ENCODE results near the gene CDA. TPM values are rescaled to one million over a fixed set of nuclear protein-coding genes. Genes with fewer than 3 reads are reported as not detected.

CDA gene
- total and polyA plus RNA-seq, 8 donors = 1.3 to 8.4 (median 6.0) TPM; not detected in 5

DNA sequence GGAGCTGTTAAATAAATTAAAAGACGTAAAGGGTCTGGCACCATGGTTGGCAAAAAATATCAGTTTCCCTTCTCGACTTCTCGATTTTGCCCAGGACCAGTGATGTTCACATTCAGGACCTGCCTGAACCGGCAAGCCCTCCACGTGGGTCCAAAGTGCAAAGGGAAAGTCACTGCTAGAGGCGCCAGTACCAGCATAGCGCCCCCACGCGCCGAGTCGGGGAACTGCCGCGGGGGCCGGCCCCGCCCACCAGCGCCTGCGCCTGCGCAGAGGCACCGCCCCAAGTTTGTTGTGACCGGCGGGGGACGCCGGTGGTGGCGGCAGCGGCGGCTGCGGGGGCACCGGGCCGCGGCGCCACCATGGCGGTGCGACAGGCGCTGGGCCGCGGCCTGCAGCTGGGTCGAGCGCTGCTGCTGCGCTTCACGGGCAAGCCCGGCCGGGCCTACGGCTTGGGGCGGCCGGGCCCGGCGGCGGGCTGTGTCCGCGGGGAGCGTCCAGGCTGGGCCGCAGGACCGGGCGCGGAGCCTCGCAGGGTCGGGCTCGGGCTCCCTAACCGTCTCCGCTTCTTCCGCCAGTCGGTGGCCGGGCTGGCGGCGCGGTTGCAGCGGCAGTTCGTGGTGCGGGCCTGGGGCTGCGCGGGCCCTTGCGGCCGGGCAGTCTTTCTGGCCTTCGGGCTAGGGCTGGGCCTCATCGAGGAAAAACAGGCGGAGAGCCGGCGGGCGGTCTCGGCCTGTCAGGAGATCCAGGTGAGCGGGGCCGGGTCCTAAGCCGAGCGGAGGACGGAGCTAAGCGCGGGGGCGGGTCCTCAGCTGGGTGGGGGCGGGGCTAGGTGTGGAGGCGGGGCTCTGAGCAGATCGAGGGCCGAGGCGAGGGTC, 44.5 kb downstream of the CDA start, which contains the start of gene PINK1:
PINK1 (plus strand) TSS at position 269 of the 875 bp plus-strand sequence; CDS start at position 360, 91 bp downstream.
- Histone ChIP-seq H3K36me3 (peaks cover 8 to 22% (median 19%) of the 10 kb centered on the region in 4 donors), H3K9me3 (no peaks in the 10 kb centered on the region), H3K27ac (peak within 1 kb of the TSS; percentile 91 to 95 (median 94)), H3K4me3 (peak within 1 kb of the TSS; percentile 86 to 99 (median 98)), H3K27me3 (peaks cover 0 to 3% (median 0%) of the 10 kb centered on the region in 3 donors), H3K4me1 (peaks cover 19 to 38% (median 33%) of the 10 kb centered on the region in 4 donors)
- peak; percentile 84 to 93 for DNase-seq
- intact Hi-C loops (cut with DNase I; ENCODE audit: low total_unique reads) = loop anchor here (5.0 kb wide), 1 partner anchor 106 kb away; no protein-coding TSS in a partner anchor
- TF ChIP-seq EP300 (IDR thresholded peaks at IDR 0.05) = no peak
- TF ChIP-seq, protein P1, sequence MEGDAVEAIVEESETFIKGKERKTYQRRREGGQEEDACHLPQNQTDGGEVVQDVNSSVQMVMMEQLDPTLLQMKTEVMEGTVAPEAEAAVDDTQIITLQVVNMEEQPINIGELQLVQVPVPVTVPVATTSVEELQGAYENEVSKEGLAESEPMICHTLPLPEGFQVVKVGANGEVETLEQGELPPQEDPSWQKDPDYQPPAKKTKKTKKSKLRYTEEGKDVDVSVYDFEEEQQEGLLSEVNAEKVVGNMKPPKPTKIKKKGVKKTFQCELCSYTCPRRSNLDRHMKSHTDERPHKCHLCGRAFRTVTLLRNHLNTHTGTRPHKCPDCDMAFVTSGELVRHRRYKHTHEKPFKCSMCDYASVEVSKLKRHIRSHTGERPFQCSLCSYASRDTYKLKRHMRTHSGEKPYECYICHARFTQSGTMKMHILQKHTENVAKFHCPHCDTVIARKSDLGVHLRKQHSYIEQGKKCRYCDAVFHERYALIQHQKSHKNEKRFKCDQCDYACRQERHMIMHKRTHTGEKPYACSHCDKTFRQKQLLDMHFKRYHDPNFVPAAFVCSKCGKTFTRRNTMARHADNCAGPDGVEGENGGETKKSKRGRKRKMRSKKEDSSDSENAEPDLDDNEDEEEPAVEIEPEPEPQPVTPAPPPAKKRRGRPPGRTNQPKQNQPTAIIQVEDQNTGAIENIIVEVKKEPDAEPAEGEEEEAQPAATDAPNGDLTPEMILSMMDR (IDR thresholded peaks at IDR 0.05) = peak in 5 of 7 experiments; percentile 85 to 100 (median 98)
- TF ChIP-seq POLR2AphosphoS5 (IDR thresholded peaks at IDR 0.05) = peak; percentile 32 to 83 (median 77)
- no peak for TF ChIP-seq POLR2A (IDR thresholded peaks at IDR 0.05)
- WGBS, 5 donors = 1 to 2% (median 1%) methylated on average over 48 to 93 of the region's 93 CpGs

GRCh38 chr1:20634065-20634593, 45.2 kb downstream of the CDA start:
- H3K36me3 ChIP-seq = peaks cover 15 to 29% (median 26%) of the 10 kb centered on the region in 4 donors

GRCh38 chr1:20634594-20635084, 45.7 kb downstream of the CDA start:
- peaks cover 21 to 34% (median 31%) of the 10 kb centered on the region in 4 donors for H3K36me3 ChIP-seq
- WGBS, 5 donors = 3 to 12% (median 12%) methylated on average over 4 of the region's 4 CpGs
- TF ChIP-seq POLR2A (IDR thresholded peaks at IDR 0.05) (no peak), POLR2AphosphoS5 (IDR thresholded peaks at IDR 0.05) (no peak), EP300 (IDR thresholded peaks at IDR 0.05) (no peak)
- TF ChIP-seq, protein P1 (IDR thresholded peaks at IDR 0.05) = no peak
- H3K4me3 ChIP-seq = peak overlapping the region; percentile 86 to 99 (median 98)
- H3K27me3 ChIP-seq = no peaks in the 10 kb centered on the region
- intact Hi-C loops (cut with DNase I; ENCODE audit: low total_unique reads) = loop anchor here (5.0 kb wide), 1 partner anchor 107 kb away; no protein-coding TSS in a partner anchor
- no peaks in the 10 kb centered on the region for H3K9me3 ChIP-seq
- H3K27ac ChIP-seq = peak overlapping the region in 3 of 5 donors; percentile 91 to 95 (median 94)
- H3K4me1 ChIP-seq = peaks cover 19 to 38% (median 33%) of the 10 kb centered on the region in 4 donors
- peak; percentile 64 to 68 for DNase-seq

More at GRCh38 chr1:20634065-20634593, 45.2 kb downstream of the CDA start:
- no peaks in the 10 kb centered on the region for H3K9me3 ChIP-seq
- peak overlapping the region; percentile 86 to 99 (median 98) for H3K4me3 ChIP-seq
- intact Hi-C loops (cut with DNase I; ENCODE audit: low total_unique reads) = loop anchor here (5.0 kb wide), 1 partner anchor 107 kb away; no protein-coding TSS in a partner anchor
- H3K4me1 ChIP-seq = peaks cover 19 to 38% (median 33%) of the 10 kb centered on the region in 4 donors
- H3K27me3 ChIP-seq = no peaks in the 10 kb centered on the region
- TF ChIP-seq, protein P1 (IDR thresholded peaks at IDR 0.05) = no peak
- TF ChIP-seq POLR2A (IDR thresholded peaks at IDR 0.05) = no peak
- DNase-seq = no peak
- peak overlapping the region; percentile 24 to 95 (median 92) for H3K27ac ChIP-seq
- 0 to 2% (median 1%) methylated on average over 11 of the region's 11 CpGs for WGBS, 5 donors

GRCh38 chr1:20636785-20637347, 48.0 kb downstream of the CDA start:
- Histone ChIP-seq H3K36me3 (peaks cover 31 to 57% (median 53%) of the 10 kb centered on the region in 4 donors), H3K4me3 (no peak overlapping the region), H3K4me1 (peaks cover 19 to 38% (median 33%) of the 10 kb centered on the region in 4 donors), H3K27ac (no peak overlapping the region), H3K27me3 (no peaks in the 10 kb centered on the region), H3K9me3 (no peaks in the 10 kb centered on the region)
- no peak for DNase-seq
- WGBS, 5 donors = 87 to 95% (median 93%) methylated on average over 7 to 8 of the region's 8 CpGs
- TF ChIP-seq POLR2AphosphoS5 (IDR thresholded peaks at IDR 0.05) (no peak), POLR2A (IDR thresholded peaks at IDR 0.05) (no peak), EP300 (IDR thresholded peaks at IDR 0.05) (no peak)
- TF ChIP-seq, protein P1 (IDR thresholded peaks at IDR 0.05) = no peak
- intact Hi-C loops (cut with DNase I; ENCODE audit: low total_unique reads) = no loop called here

Measured in stomach (tissue), 9 donors.